ENCODE results near the gene TMA7B. TPM values are rescaled to one million over a fixed set of nuclear protein-coding genes. Genes with fewer than 3 reads are reported as not detected.

The TMA7B gene
- polyA plus RNA-seq, 1 of the 3 experiments (the other 2 are of a cell fraction), result not detected

GRCh38 chr22:39933741-39934140, 26.5 kb upstream of the TMA7B start (continued):
- no peak for TF ChIP-seq CTCF (IDR thresholded peaks at IDR 0.05)
- TF ChIP-seq JUND (IDR thresholded peaks at IDR 0.05), result no peak
- no peak for TF ChIP-seq PBX3 (IDR thresholded peaks at IDR 0.05)
- no peak for TF ChIP-seq EP300 (IDR thresholded peaks at IDR 0.05; ENCODE audit: borderline replicate concordance in 1 of 2, low read depth in 1 of 2, low read length in 1 of 2)

GRCh38 chr22:39935116-39935515, 25.1 kb upstream of the TMA7B start:
- Histone ChIP-seq H3K9me3 (no peaks in the 10 kb centered on the region), H3K36me3 (replicated peaks in 1 of 2; ENCODE audit: control insufficient read depth in 1 of 2, insufficient read depth in 2 of 2, low read length in 1 of 2) (no peaks in the 10 kb centered on the region), H3K79me2 (ENCODE audit: insufficient read depth) (no peaks in the 10 kb centered on the region), H3F3A (replicated peaks; ENCODE audit: insufficient read depth) (no peaks in the 10 kb centered on the region), H4K20me1 (ENCODE audit: insufficient read depth) (no peaks in the 10 kb centered on the region), H3K27ac (ENCODE audit: low read depth in 2 of 2, low read length in 1 of 2) (no peak overlapping the region), H3K9me2 (no peaks in the 10 kb centered on the region), H2AFZ (ENCODE audit: low read depth) (no peak overlapping the region), H3K4me1 (ENCODE audit: control insufficient read depth in 1 of 2, insufficient read depth in 2 of 2, low read depth in 1 of 2, low read length in 1 of 2) (no peaks in the 10 kb centered on the region), H3K4me2 (no peak overlapping the region), H3K9ac (no peak overlapping the region), H3K4me3 (ENCODE audit: low read depth in 2 of 2, low read length in 1 of 2) (no peak overlapping the region), H3K27me3 (ENCODE audit: insufficient read depth) (no peaks in the 10 kb centered on the region)
- ChIA-PET POLR2A (no interaction called here), CTCF (no interaction called here)
- DNase-seq, result no peak
- TF ChIP-seq JUND (IDR thresholded peaks at IDR 0.05), result no peak
- TF ChIP-seq RXRA (IDR thresholded peaks at IDR 0.05; ENCODE audit: borderline replicate concordance, low read depth), result no peak
- TF ChIP-seq PBX3 (IDR thresholded peaks at IDR 0.05), result no peak
- TF ChIP-seq TEAD4 (IDR thresholded peaks at IDR 0.05; ENCODE audit: borderline replicate concordance, insufficient read depth), result no peak
- TF ChIP-seq IRF3 (IDR thresholded peaks at IDR 0.05; ENCODE audit: low read depth, low read length), result no peak
- TF ChIP-seq REST (IDR thresholded peaks at IDR 0.05; ENCODE audit: low read depth, low read length), result no peak
- TF ChIP-seq USF2 (IDR thresholded peaks at IDR 0.05; ENCODE audit: borderline replicate concordance, low read depth, low read length), result no peak
- no peak for TF ChIP-seq USF1 (IDR thresholded peaks at IDR 0.05; ENCODE audit: borderline replicate concordance, low read depth)
- no peak for TF ChIP-seq CHD2 (IDR thresholded peaks at IDR 0.05; ENCODE audit: low read length, partially characterized antibody)
- TF ChIP-seq ELF1 (IDR thresholded peaks at IDR 0.05), result no peak
- TF ChIP-seq EP300 (IDR thresholded peaks at IDR 0.05; ENCODE audit: borderline replicate concordance in 1 of 2, low read depth in 1 of 2, low read length in 1 of 2), result no peak
- TF ChIP-seq RFX5 (IDR thresholded peaks at IDR 0.05; ENCODE audit: low read length), result no peak
- WGBS (ENCODE audit: low lambda C conversion rate), result 52% methylated on average over 4 of the region's 4 CpGs
